NCI-H345 (cell line): ENCODE measurements around the gene VGLL4.
A peak's percentile ranks its signal among the peaks of the same experiment; 100 is the strongest.
"Not testable (repeated sequence)": the region's sequence is repeated elsewhere in the genome, so short reads cannot be mapped to it uniquely, and the experiment has no call there.

ENCODE experiments used
- DNase-seq: peaks from one replicate; lab custom pipeline; 2025; lab: John Stamatoyannopoulos, UW

The VGLL4 gene

GRCh38 chr3:11643605-11644087, at the start of gene VGLL4:
Gene VGLL4 (minus strand): TSS chr3:11643915. CDS start chr3:11643518, 397 bp downstream.
- DNase-seq: no peak

GRCh38 chr3:11692532-11692813, 48.8 kb upstream of the VGLL4 start:
- no peak for DNase-seq

GRCh38 chr3:11691767-11692531, 48.2 kb upstream of the VGLL4 start:
- DNase-seq: no peak

GRCh38 chr3:11690863-11691766, 47.4 kb upstream of the VGLL4 start:
- DNase-seq: no peak

GRCh38 chr3:11689749-11690148, 46.0 kb upstream of the VGLL4 start:
- DNase-seq: no peak

- DNase-seq: not testable (repeated sequence)
Measured at GRCh38 chr3:11684980-11685379, 41.3 kb upstream of the VGLL4 start.

GRCh38 chr3:11680509-11680908, 36.8 kb upstream of the VGLL4 start:
- no peak for DNase-seq

GRCh38 chr3:11679964-11680363, 36.2 kb upstream of the VGLL4 start:
- no peak for DNase-seq

GRCh38 chr3:11672363-11672762, 28.6 kb upstream of the VGLL4 start:
- no peak for DNase-seq

GRCh38 chr3:11671648-11672100, 28.0 kb upstream of the VGLL4 start:
- no peak for DNase-seq

GRCh38 chr3:11668243-11669235, 24.8 kb upstream of the VGLL4 start:
- no peak for DNase-seq

GRCh38 chr3:11665331-11665730, 21.6 kb upstream of the VGLL4 start:
- no peak for DNase-seq

- DNase-seq: no peak
Measured at GRCh38 chr3:11662392-11662990, 18.8 kb upstream of the VGLL4 start.

GRCh38 chr3:11661827-11662226, 18.1 kb upstream of the VGLL4 start:
- DNase-seq: no peak

- no peak for DNase-seq
Measured at GRCh38 chr3:11661052-11661656, 17.4 kb upstream of the VGLL4 start.

- DNase-seq: peak; percentile 9
Measured at GRCh38 chr3:11660242-11660641, 16.5 kb upstream of the VGLL4 start.

GRCh38 chr3:11658180-11658579, 14.5 kb upstream of the VGLL4 start:
- no peak for DNase-seq

- DNase-seq: peak; percentile 3
Measured at GRCh38 chr3:11655196-11655928, 11.6 kb upstream of the VGLL4 start.

- DNase-seq: no peak
Measured at GRCh38 chr3:11654166-11654565, 10.5 kb upstream of the VGLL4 start.
